ENCODE measurements around the gene CRABP2.

- TF ChIP-seq CTCF (IDR thresholded peaks at IDR 0.05) (no peak), POLR2A (IDR thresholded peaks at IDR 0.05) (no peak), POLR2AphosphoS5 (IDR thresholded peaks at IDR 0.05) (no peak)
These were observed 47.6 kb downstream of the CRABP2 start for GRCh38 chr1:156657741-156658319.

Measured in upper lobe of left lung (tissue), 4 donors.